Upper lobe of left lung (tissue), 6 donors: ENCODE measurements around the gene ATF1. TPM values are rescaled to one million over a fixed set of nuclear protein-coding genes. Genes with fewer than 3 reads are reported as not detected.

Experiments
- ATAC-seq, 2 donors: fragments of 200-7000 bp; cut with Tn5 transposase; one replicate each; pipeline ENCODE4 v1.9.1; 2022; ENCODE audit warnings: mild to moderate bottlenecking in 2 of 2, moderate library complexity in 2 of 2; ENCODE audit not compliant: low FRiP score in 2 of 2
- DNase-seq, 2 donors: peaks; one replicate each; pipeline ENCODE4 v3.0.0-alpha.2; 2019 to 2020
- H3K27ac ChIP-seq, 4 donors: fragments of 200-600 bp; sonication (generic); one replicate each; pipeline ENCODE4 v1.5.1; 2016 to 2019
- H3K27me3 ChIP-seq, 4 donors: fragments of 200-600 bp; sonication (generic); one replicate each; pipeline ENCODE4 v1.5.1; 2017 to 2019
- H3K36me3 ChIP-seq, 4 donors: fragments of 200-600 bp; sonication (generic); one replicate each; pipeline ENCODE4 v1.5.1; 2016 to 2019
- H3K4me1 ChIP-seq, 4 donors: fragments of 200-600 bp; sonication (generic); one replicate each; pipeline ENCODE4 v1.5.1; 2018 to 2019
- H3K4me3 ChIP-seq, 4 donors: fragments of 200-600 bp; sonication (generic); one replicate each; pipeline ENCODE4 v1.5.1; 2017 to 2019; ENCODE audit warnings: mild to moderate bottlenecking in 2 of 4, moderate library complexity in 1 of 4
- H3K9me3 ChIP-seq, 4 donors: fragments of 200-600 bp; sonication (generic); one replicate each; pipeline ENCODE4 v1.5.1; 2018 to 2019
- EP300 ChIP-seq, 4 donors: sonication (generic); formaldehyde crosslinking; IDR thresholded peaks; one replicate each; pipeline ENCODE4 v1.5.1; 2017; ENCODE audit warnings: antibody characterized with exemption in 4 of 4, control low read depth in 2 of 4
- POLR2A ChIP-seq, 4 donors: fragments of 450-650 bp; IDR thresholded peaks; one replicate each; pipeline ENCODE4 v1.5.1; 2016 to 2017; ENCODE audit warnings: antibody characterized with exemption in 4 of 4, mild to moderate bottlenecking in 2 of 4
- POLR2AphosphoS5 ChIP-seq, 2 donors: sonication (generic); formaldehyde crosslinking; IDR thresholded peaks; one replicate each; pipeline ENCODE4 v1.5.1; 2017; ENCODE audit warnings: antibody characterized with exemption in 2 of 2
- WGBS, 2 donors: methylation state at CpG; one replicate each; pipeline ENCODE4 v1.1.5; 2017 to 2018; 5-methylcytosine and 5-hydroxymethylcytosine counted together
- total RNA-seq, 6 donors: library from RNA; depleted of rRNA in 4 of 6; stranded (reverse); fragments of >200 nt in 4 of 6; gene quantifications; one replicate each; pipeline versions ENCODE4 v1.1.0 to v1.2.1, GENCODE V29; 2016 to 2021
- TF ChIP-seq, protein P1 (sequence below), 6 experiments: fragments of 450-650 bp in 4 of 6; fragments of 200-600 bp in 2 of 6; sonication (generic) in 2 of 6; IDR thresholded peaks; one replicate each; pipeline ENCODE4 v1.5.1; 2016 to 2019; ENCODE audit warnings: antibody characterized with exemption in 6 of 6
- donor health status: DM: no; HTN: no; CAD: no; lungs with moderate emphysema.
- donor health status: DM: no; HTN: yes; CAD: no; lungs with severe emphysema.

Gene ATF1
- total RNA-seq, 6 donors from 2014 or later = 23.0 to 48.1 (median 33.9) TPM

DNA sequence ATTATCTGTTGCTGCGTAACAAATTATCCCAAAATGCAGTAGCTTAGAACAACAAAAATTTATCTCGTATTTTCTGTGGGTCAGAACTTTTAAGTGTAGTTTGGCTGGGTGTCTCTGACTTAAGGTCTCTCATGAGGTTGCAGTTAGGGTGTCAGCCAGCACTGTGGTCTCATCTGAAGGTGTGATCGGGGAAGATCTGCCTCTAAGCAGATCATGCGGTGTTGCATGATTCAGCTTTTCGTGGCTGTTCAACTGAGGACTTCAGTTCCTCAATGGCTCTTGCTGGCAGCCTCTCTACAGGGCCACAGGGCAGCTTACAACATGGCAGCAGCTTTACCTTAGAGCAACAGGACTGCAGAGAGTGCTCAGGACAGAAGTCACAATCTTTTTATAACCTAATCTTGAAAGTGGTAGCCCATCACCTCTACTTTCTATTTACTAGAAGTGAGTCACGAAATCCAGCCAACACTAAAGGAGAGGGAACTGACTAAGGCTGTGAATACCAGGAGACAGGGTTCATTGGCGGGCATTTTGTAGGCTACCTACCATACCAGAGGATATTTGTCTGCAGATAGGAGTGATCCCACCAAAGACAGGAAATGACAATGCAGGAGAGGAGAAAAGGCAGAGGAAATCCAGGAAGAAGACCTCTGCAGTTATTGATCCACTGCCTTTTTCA is 77.0 kb downstream of the ATF1 start:
- Histone ChIP-seq H3K36me3 (no peaks in the 10 kb centered on the region), H3K9me3 (peaks cover 0 to 4% (median 0%) of the 10 kb centered on the region in 4 donors), H3K27me3 (no peaks in the 10 kb centered on the region), H3K27ac (no peak overlapping the region), H3K4me3 (no peak overlapping the region), H3K4me1 (peaks cover 0 to 3% (median 0%) of the 10 kb centered on the region in 4 donors)
- ATAC-seq (no peak), DNase-seq (no peak)
- TF ChIP-seq POLR2A (IDR thresholded peaks at IDR 0.05) = no peak
- TF ChIP-seq EP300 (IDR thresholded peaks at IDR 0.05) = no peak
- TF ChIP-seq POLR2AphosphoS5 (IDR thresholded peaks at IDR 0.05) = no peak
- TF ChIP-seq, protein P1, sequence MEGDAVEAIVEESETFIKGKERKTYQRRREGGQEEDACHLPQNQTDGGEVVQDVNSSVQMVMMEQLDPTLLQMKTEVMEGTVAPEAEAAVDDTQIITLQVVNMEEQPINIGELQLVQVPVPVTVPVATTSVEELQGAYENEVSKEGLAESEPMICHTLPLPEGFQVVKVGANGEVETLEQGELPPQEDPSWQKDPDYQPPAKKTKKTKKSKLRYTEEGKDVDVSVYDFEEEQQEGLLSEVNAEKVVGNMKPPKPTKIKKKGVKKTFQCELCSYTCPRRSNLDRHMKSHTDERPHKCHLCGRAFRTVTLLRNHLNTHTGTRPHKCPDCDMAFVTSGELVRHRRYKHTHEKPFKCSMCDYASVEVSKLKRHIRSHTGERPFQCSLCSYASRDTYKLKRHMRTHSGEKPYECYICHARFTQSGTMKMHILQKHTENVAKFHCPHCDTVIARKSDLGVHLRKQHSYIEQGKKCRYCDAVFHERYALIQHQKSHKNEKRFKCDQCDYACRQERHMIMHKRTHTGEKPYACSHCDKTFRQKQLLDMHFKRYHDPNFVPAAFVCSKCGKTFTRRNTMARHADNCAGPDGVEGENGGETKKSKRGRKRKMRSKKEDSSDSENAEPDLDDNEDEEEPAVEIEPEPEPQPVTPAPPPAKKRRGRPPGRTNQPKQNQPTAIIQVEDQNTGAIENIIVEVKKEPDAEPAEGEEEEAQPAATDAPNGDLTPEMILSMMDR (IDR thresholded peaks at IDR 0.05) = no peak
- 92 to 98% methylated on average over 7 of the region's 7 CpGs for WGBS, 2 donors

DNA sequence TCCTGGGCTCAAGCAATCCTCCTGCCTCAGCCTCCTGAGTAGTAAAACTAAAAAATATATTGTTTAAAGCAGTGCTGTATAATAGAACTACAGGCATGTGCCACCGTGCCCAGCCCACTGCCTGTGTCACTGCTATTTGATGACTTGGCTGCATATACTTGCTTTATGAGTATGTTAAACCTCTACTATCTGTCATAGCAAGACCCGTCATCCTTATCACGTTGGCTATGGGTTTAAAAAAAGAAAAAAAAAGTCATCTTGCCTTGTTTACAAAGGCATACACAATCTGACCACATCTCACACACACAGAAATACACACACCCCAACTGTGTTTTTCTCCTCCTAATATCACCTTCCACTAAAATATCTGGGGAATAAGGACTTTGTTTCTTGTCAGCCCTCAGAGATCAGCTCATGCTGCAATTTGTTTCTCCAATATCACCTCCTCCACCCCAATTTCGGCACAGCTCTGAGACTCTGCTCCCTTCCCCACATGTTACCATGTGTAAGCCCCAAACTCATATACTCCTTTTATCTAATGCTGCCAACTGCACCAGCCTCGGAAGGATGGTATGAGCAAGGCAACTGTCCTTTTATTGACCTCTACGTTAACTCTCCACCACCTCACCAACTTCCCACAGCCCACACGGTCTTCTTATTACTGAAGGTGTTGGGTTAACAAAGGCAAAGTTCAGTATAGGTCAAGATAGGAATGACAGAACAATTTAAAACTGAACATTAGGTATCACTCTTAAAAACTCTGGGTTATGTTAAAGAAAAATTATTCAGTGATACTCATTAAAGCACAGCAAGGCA is 78.0 kb downstream of the ATF1 start:
- Histone ChIP-seq H3K27ac (no peak overlapping the region), H3K27me3 (no peaks in the 10 kb centered on the region), H3K9me3 (peaks cover 0 to 4% (median 0%) of the 10 kb centered on the region in 4 donors), H3K36me3 (no peaks in the 10 kb centered on the region), H3K4me3 (no peak overlapping the region), H3K4me1 (peaks cover 0 to 3% (median 0%) of the 10 kb centered on the region in 4 donors)
- DNase-seq (no peak), ATAC-seq (no peak)
- no peak for TF ChIP-seq POLR2A (IDR thresholded peaks at IDR 0.05)
- no peak for TF ChIP-seq EP300 (IDR thresholded peaks at IDR 0.05)
- TF ChIP-seq POLR2AphosphoS5 (IDR thresholded peaks at IDR 0.05) = no peak
- TF ChIP-seq, protein P1 (IDR thresholded peaks at IDR 0.05) = no peak
- 67 to 71% methylated on average over 6 of the region's 7 CpGs for WGBS, 2 donors

DNA sequence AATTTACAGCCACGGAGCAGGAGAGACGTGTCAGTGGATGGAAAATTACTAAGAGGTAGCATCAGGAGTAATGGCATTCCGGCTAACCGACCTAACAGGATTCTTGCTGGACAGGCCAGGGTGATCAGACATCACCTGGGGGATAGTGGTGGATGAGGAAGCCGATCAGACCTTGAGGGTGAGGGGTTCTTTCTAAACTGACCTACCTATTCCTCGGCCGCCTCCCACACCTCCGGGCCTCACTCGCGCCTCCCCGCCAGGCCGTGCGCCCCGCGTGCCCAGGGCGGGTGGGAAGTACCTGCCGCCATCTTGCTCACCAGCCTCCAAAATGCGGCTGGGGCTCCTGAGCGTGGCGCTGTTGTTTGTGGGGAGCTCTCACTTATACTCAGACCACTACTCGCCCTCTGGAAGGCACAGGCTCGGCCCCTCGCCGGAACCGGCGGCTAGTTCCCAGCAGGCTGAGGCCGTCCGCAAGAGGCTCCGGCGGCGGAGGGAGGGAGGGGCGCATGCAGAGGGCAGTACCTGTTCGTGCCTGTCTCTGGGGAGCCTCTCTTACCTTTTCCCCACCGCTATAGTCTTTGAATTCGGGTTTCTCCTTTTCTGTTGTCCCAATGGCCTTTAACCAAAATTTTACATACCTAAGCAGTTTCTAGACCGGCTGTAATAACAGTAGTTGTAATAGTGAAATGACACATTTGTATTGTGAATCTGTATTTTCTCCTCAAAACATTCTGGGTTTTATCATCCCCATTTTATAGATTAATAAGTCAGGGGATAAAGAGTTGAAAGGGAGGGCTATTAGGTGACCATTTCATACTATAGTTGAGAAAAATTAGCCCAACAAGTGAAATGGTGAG is 79.0 kb downstream of the ATF1 start, which contains the start of gene TMPRSS12:
TSS of gene TMPRSS12 (plus strand) at position 290 of the 857 bp plus-strand sequence. CDS start at position 329, 39 bp downstream.
- Histone ChIP-seq H3K9me3 (peaks cover 0 to 4% (median 0%) of the 10 kb centered on the region in 4 donors), H3K4me3 (peak within 1 kb of the TSS in 3 of 4 donors; percentile 10 to 39 (median 38)), H3K4me1 (peaks cover 0 to 3% (median 0%) of the 10 kb centered on the region in 4 donors), H3K36me3 (no peaks in the 10 kb centered on the region), H3K27ac (peak within 1 kb of the TSS in 2 of 4 donors; percentile 7 to 54), H3K27me3 (no peaks in the 10 kb centered on the region)
- DNase-seq (peak; percentile 51 to 86), ATAC-seq (peak; percentile 59 to 71)
- TF ChIP-seq EP300 (IDR thresholded peaks at IDR 0.05) (no peak), POLR2A (IDR thresholded peaks at IDR 0.05) (no peak), POLR2AphosphoS5 (IDR thresholded peaks at IDR 0.05) (no peak)
- TF ChIP-seq, protein P1 (IDR thresholded peaks at IDR 0.05) = peak in 1 of 6 experiments; percentile 31
- 44 to 47% methylated on average over 26 to 36 of the region's 36 CpGs for WGBS, 2 donors

DNA sequence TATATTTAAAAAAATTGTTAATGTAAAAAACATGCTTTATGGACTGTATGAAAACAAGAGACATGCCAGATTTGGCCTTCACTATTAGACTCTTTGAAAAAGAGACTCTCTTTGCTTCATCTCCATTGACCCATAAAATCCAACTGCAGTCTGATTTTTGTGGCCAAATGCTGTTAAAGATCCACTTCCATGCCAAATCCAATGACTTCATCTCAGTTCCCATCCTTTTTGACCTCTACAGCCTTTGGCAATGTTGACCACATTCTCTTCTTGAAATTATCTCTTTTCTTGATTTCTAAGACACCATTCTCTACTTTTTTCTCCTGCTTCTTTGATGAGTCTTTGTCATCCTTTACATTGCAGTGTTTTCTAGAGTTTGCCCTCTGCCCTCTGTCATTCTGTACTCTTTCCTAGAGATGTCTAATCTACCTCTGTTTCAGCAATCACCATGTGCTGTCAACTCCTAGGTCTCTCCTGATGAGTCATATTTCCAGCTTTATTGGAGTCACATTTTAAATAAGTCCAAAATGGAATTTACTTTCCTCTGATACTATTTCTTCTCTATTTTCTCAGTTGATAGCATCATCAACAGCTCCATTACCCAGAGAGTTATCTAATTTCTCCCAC is 81.2 kb downstream of the ATF1 start:
- no peak for ATAC-seq
- H3K9me3 ChIP-seq = peaks cover 0 to 4% (median 0%) of the 10 kb centered on the region in 4 donors
- TF ChIP-seq POLR2AphosphoS5 (IDR thresholded peaks at IDR 0.05) (no peak), POLR2A (IDR thresholded peaks at IDR 0.05) (no peak), EP300 (IDR thresholded peaks at IDR 0.05) (no peak)
- TF ChIP-seq, protein P1 (IDR thresholded peaks at IDR 0.05) = no peak
- H3K4me1 ChIP-seq = peaks cover 0 to 3% (median 0%) of the 10 kb centered on the region in 4 donors
- no peaks in the 10 kb centered on the region for H3K36me3 ChIP-seq
- no peak for DNase-seq
- H3K27ac ChIP-seq = no peak overlapping the region
- H3K27me3 ChIP-seq = no peaks in the 10 kb centered on the region
- no peak overlapping the region for H3K4me3 ChIP-seq
